IPS-18a (cell line): ENCODE results near the gene LONP2.
"Not testable (repeated sequence)": the region's sequence is repeated elsewhere in the genome, so short reads cannot be mapped to it uniquely, and the experiment has no call there.

ENCODE experiments used
- H3K27ac ChIP-seq: one replicate; pipeline ENCODE4 v1.5.1; 2013; ENCODE audit warnings: low read length
- H3K27me3 ChIP-seq: one replicate; pipeline ENCODE4 v1.6.1; 2013; ENCODE audit warnings: mild to moderate bottlenecking, low read length; ENCODE audit not compliant: control insufficient read depth, insufficient read depth
- H3K36me3 ChIP-seq: one replicate; pipeline ENCODE4 v1.6.1; 2013; ENCODE audit warnings: low read depth, low read length; ENCODE audit not compliant: control insufficient read depth
- H3K4me1 ChIP-seq: one replicate; pipeline ENCODE4 v1.6.1; 2013; ENCODE audit warnings: low read depth, low read length; ENCODE audit not compliant: control insufficient read depth
- H3K4me3 ChIP-seq: one replicate; pipeline ENCODE4 v1.5.1; 2013; ENCODE audit warnings: low read length
- H3K9ac ChIP-seq: one replicate; pipeline ENCODE4 v1.6.1; 2013; ENCODE audit warnings: mild to moderate bottlenecking, low read length, moderate library complexity
- H3K9me3 ChIP-seq: one replicate; pipeline ENCODE4 v1.6.1; 2013; ENCODE audit warnings: low read depth, low read length; ENCODE audit not compliant: control insufficient read depth

The LONP2 gene

GRCh38 chr16:48386559-48387312, 142.6 kb downstream of the LONP2 start:
- Histone ChIP-seq H3K4me3 (no peak overlapping the region), H3K9me3 (no peaks in the 10 kb centered on the region), H3K9ac (no peak overlapping the region), H3K27me3 (no peaks in the 10 kb centered on the region), H3K4me1 (peaks cover 8% of the 10 kb centered on the region), H3K36me3 (no peaks in the 10 kb centered on the region), H3K27ac (no peak overlapping the region)

DNA sequence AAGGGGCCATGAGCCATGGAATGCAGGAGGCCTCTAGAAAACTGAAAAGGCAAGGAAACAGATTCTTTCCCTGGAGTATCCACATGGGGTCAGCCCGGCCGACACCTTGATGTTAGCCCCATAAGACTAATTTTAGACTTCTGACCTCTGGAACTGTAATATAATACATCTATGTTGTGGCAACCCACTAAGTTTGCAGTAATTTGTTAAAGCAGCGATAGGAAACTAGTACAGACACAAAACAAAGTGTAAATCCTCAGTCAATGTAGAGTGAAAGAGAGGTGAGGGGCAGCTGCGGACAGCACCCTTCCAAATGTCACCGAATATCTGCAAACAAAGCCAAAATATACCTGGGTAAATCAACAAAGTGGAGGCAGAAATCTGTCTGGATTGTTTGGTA, 148.3 kb downstream of the LONP2 start:
- Histone ChIP-seq H3K9ac (no peak overlapping the region), H3K27me3 (no peaks in the 10 kb centered on the region), H3K4me3 (no peak overlapping the region), H3K36me3 (no peaks in the 10 kb centered on the region), H3K4me1 (no peaks in the 10 kb centered on the region), H3K9me3 (no peaks in the 10 kb centered on the region), H3K27ac (no peak overlapping the region)

- Histone ChIP-seq H3K9me3 (no peaks in the 10 kb centered on the region), H3K27ac (no peak overlapping the region), H3K9ac (no peak overlapping the region), H3K4me3 (no peak overlapping the region), H3K27me3 (no peaks in the 10 kb centered on the region), H3K36me3 (no peaks in the 10 kb centered on the region), H3K4me1 (no peaks in the 10 kb centered on the region)
These were observed 149.6 kb downstream of the LONP2 start for GRCh38 chr16:48393485-48394354.

DNA sequence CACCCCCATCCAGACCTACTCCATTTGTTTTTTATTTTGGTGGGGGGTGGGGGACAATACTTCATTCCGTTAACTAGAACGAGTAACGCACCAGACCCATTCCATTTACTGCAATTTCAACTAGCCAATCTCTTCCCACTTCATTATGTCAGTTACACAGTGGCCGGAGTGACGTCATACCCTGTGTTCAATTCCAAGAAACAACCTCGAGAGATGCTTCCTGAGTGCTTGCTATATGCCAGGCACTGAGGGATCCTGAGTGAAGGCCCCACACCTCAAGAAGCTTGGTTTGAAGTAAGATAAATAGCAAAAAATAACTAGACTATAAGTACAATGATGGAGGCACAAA, 150.2 kb downstream of the LONP2 start:
- Histone ChIP-seq H3K4me3 (no peak overlapping the region), H3K36me3 (no peaks in the 10 kb centered on the region), H3K4me1 (no peaks in the 10 kb centered on the region), H3K27ac (no peak overlapping the region), H3K9ac (no peak overlapping the region), H3K27me3 (no peaks in the 10 kb centered on the region), H3K9me3 (no peaks in the 10 kb centered on the region)

DNA sequence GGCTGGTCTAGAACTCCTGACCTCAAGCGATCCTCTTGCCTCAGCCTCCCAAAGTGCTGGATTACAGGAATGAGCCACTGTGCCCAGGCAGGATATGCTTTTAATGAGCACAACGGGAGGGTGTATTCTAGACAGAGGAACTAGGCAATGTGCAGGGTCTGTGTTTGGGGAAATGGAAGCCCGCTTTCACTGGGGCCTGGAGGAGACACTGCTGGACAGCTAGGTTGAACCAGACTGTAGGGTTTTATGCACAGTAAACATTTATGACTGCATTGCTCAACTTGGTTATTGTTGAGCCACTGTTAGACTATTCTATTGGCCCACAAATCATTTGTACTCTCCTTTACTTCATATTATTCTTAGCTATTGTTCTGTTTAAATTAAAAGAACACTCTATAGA, 151.3 kb downstream of the LONP2 start:
- Histone ChIP-seq H3K36me3 (no peaks in the 10 kb centered on the region), H3K4me3 (no peak overlapping the region), H3K9me3 (no peaks in the 10 kb centered on the region), H3K9ac (no peak overlapping the region), H3K27me3 (no peaks in the 10 kb centered on the region), H3K4me1 (no peaks in the 10 kb centered on the region), H3K27ac (no peak overlapping the region)

DNA sequence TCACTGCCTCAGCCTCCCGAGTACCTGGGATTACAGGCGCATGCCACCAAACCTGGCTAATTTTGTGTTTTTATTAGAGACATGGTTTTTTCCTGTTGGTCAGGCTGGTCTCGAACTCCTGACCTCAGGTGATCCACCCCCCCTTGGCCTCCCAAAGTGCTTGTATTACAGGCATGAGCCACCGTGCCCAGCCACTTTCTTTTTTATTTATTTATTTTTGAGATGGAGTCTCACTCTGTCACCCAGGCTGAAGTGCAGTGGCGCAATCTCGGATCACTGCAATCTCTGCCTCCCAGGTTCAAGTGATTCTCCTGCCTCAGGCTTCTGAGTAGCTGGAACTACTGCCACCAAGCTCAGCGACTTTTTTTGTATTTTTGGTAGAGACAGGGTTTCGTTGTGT, 158.4 kb downstream of the LONP2 start:
- H3K9me3 ChIP-seq, H3K27ac ChIP-seq, H3K9ac ChIP-seq, H3K36me3 ChIP-seq, H3K4me1 ChIP-seq, H3K27me3 ChIP-seq, H3K4me3 ChIP-seq: not testable (repeated sequence)

GRCh38 chr16:48405153-48405552, 161.1 kb downstream of the LONP2 start:
- H3K4me3 ChIP-seq = no peak overlapping the region
- H3K27me3 ChIP-seq = no peaks in the 10 kb centered on the region
- no peaks in the 10 kb centered on the region for H3K9me3 ChIP-seq
- no peaks in the 10 kb centered on the region for H3K4me1 ChIP-seq
- H3K27ac ChIP-seq = no peak overlapping the region
- no peaks in the 10 kb centered on the region for H3K36me3 ChIP-seq
- no peak overlapping the region for H3K9ac ChIP-seq

DNA sequence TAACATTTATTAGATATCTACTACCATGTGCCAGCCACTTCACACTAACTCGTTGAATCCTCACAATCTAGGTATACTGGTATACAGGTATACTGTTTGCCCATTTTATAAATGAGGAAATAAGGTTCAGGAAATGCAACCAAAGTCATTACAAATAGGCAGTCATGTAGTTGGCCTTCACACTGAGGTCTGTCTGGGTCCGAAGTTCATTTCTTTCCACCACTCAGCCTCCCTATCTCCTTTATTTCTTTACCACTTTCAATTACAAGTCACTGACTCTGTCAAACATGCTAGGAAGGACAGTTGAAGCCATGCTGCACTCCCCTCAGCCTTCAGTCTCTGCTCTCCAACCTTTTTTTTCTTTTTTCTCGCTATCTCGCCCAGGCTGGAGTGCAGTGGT, 161.8 kb downstream of the LONP2 start:
- Histone ChIP-seq H3K27me3 (no peaks in the 10 kb centered on the region), H3K9me3 (no peaks in the 10 kb centered on the region), H3K4me3 (no peak overlapping the region), H3K4me1 (no peaks in the 10 kb centered on the region), H3K36me3 (no peaks in the 10 kb centered on the region), H3K9ac (no peak overlapping the region), H3K27ac (no peak overlapping the region)
